ENCODE data around the gene B3GNT5.
"Not testable (repeated sequence)": the region's sequence is repeated elsewhere in the genome, so short reads cannot be mapped to it uniquely, and the experiment has no call there.

The B3GNT5 gene

GRCh38 chr3:183224180-183224970, 28.7 kb upstream of the B3GNT5 start:
- no peaks in the 10 kb centered on the region for H3K4me1 ChIP-seq (ENCODE audit: low read length)
- no peak overlapping the region for H3K9ac ChIP-seq (ENCODE audit: low read length)
- 0 out of 2 replicates have a peak, but pooled peaks cover 5% of the 10 kb centered on the region for H3K27me3 ChIP-seq (ENCODE audit: low read depth, low read length)
- H2AFZ ChIP-seq (ENCODE audit: low read depth, low read length): no peak overlapping the region
- H3K79me2 ChIP-seq (ENCODE audit: low read length): no peaks in the 10 kb centered on the region
- H3K27ac ChIP-seq (ENCODE audit: low read length): no peak overlapping the region
- no peaks in the 10 kb centered on the region for H3K9me3 ChIP-seq (ENCODE audit: insufficient read depth, low read length)
- TF ChIP-seq CTCF (IDR thresholded peaks at IDR 0.05; ENCODE audit: low read depth, low read length) (no peak), EZH2phosphoT487 (IDR thresholded peaks at IDR 0.05; ENCODE audit: low read depth) (no peak)
- no peak overlapping the region for H3K4me2 ChIP-seq (ENCODE audit: low read length)
- no peaks in the 10 kb centered on the region for H3K36me3 ChIP-seq (replicated peaks; ENCODE audit: low read depth, low read length)
- no peak overlapping the region for H3K4me3 ChIP-seq (ENCODE audit: low read length)
- no peaks in the 10 kb centered on the region for H4K20me1 ChIP-seq (ENCODE audit: insufficient read depth, low read length)

GRCh38 chr3:183226333-183226890, 26.6 kb upstream of the B3GNT5 start:
- no peaks in the 10 kb centered on the region for H3K4me1 ChIP-seq (ENCODE audit: low read length)
- no peaks in the 10 kb centered on the region for H3K27me3 ChIP-seq (ENCODE audit: low read depth, low read length)
- H3K36me3 ChIP-seq (replicated peaks; ENCODE audit: low read depth, low read length): no peaks in the 10 kb centered on the region
- no peak overlapping the region for H2AFZ ChIP-seq (ENCODE audit: low read depth, low read length)
- no peaks in the 10 kb centered on the region for H3K9me3 ChIP-seq (ENCODE audit: insufficient read depth, low read length)
- no peak for TF ChIP-seq CTCF (IDR thresholded peaks at IDR 0.05; ENCODE audit: low read depth, low read length)
- no peak for TF ChIP-seq EZH2phosphoT487 (IDR thresholded peaks at IDR 0.05; ENCODE audit: low read depth)
- H3K4me2 ChIP-seq (ENCODE audit: low read length): no peak overlapping the region
- no peaks in the 10 kb centered on the region for H3K79me2 ChIP-seq (ENCODE audit: low read length)
- H4K20me1 ChIP-seq (ENCODE audit: insufficient read depth, low read length): no peaks in the 10 kb centered on the region
- no peak overlapping the region for H3K9ac ChIP-seq (ENCODE audit: low read length)
- H3K27ac ChIP-seq (ENCODE audit: low read length): no peak overlapping the region
- H3K4me3 ChIP-seq (ENCODE audit: low read length): no peak overlapping the region

GRCh38 chr3:183227586-183227985, 25.5 kb upstream of the B3GNT5 start:
- Histone ChIP-seq H3K4me1 (ENCODE audit: low read length) (no peaks in the 10 kb centered on the region), H2AFZ (ENCODE audit: low read depth, low read length) (no peak overlapping the region), H4K20me1 (ENCODE audit: insufficient read depth, low read length) (no peaks in the 10 kb centered on the region), H3K9me3 (ENCODE audit: insufficient read depth, low read length) (no peaks in the 10 kb centered on the region), H3K4me3 (ENCODE audit: low read length) (no peak overlapping the region), H3K27me3 (ENCODE audit: low read depth, low read length) (no peaks in the 10 kb centered on the region), H3K27ac (ENCODE audit: low read length) (no peak overlapping the region), H3K4me2 (ENCODE audit: low read length) (no peak overlapping the region), H3K36me3 (replicated peaks; ENCODE audit: low read depth, low read length) (no peaks in the 10 kb centered on the region), H3K79me2 (ENCODE audit: low read length) (no peaks in the 10 kb centered on the region), H3K9ac (ENCODE audit: low read length) (no peak overlapping the region)
- no peak for TF ChIP-seq EZH2phosphoT487 (IDR thresholded peaks at IDR 0.05; ENCODE audit: low read depth)
- TF ChIP-seq CTCF (IDR thresholded peaks at IDR 0.05; ENCODE audit: low read depth, low read length): no peak

- no peak overlapping the region for H3K27ac ChIP-seq (ENCODE audit: low read length)
- no peaks in the 10 kb centered on the region for H3K79me2 ChIP-seq (ENCODE audit: low read length)
- no peak overlapping the region for H3K4me2 ChIP-seq (ENCODE audit: low read length)
- H3K9me3 ChIP-seq (ENCODE audit: insufficient read depth, low read length): no peaks in the 10 kb centered on the region
- TF ChIP-seq CTCF (IDR thresholded peaks at IDR 0.05; ENCODE audit: low read depth, low read length): no peak
- no peak for TF ChIP-seq EZH2phosphoT487 (IDR thresholded peaks at IDR 0.05; ENCODE audit: low read depth)
- no peaks in the 10 kb centered on the region for H3K36me3 ChIP-seq (replicated peaks; ENCODE audit: low read depth, low read length)
- H3K9ac ChIP-seq (ENCODE audit: low read length): no peak overlapping the region
- no peaks in the 10 kb centered on the region for H3K4me1 ChIP-seq (ENCODE audit: low read length)
- no peaks in the 10 kb centered on the region for H4K20me1 ChIP-seq (ENCODE audit: insufficient read depth, low read length)
- H2AFZ ChIP-seq (ENCODE audit: low read depth, low read length): no peak overlapping the region
- no peaks in the 10 kb centered on the region for H3K27me3 ChIP-seq (ENCODE audit: low read depth, low read length)
- H3K4me3 ChIP-seq (ENCODE audit: low read length): no peak overlapping the region
These were observed 23.9 kb upstream of the B3GNT5 start for GRCh38 chr3:183229178-183229577.

GRCh38 chr3:183230251-183230650, 22.8 kb upstream of the B3GNT5 start:
- not testable (repeated sequence) for H4K20me1 ChIP-seq (ENCODE audit: insufficient read depth, low read length); H3K9ac ChIP-seq (ENCODE audit: low read length); H3K36me3 ChIP-seq (replicated peaks; ENCODE audit: low read depth, low read length); H3K27ac ChIP-seq (ENCODE audit: low read length); H3K9me3 ChIP-seq (ENCODE audit: insufficient read depth, low read length); H3K27me3 ChIP-seq (ENCODE audit: low read depth, low read length); H2AFZ ChIP-seq (ENCODE audit: low read depth, low read length); H3K4me2 ChIP-seq (ENCODE audit: low read length); H3K4me3 ChIP-seq (ENCODE audit: low read length); H3K79me2 ChIP-seq (ENCODE audit: low read length); H3K4me1 ChIP-seq (ENCODE audit: low read length)

All from OCI-LY3 (cell line).